Gastroesophageal sphincter (tissue), 3 donors: Measurements from ENCODE around the gene LMTK2.

Source experiments
- CTCF ChIP-seq, 4 experiments: fragments of 200-600 bp in 2 of 4; fragments of 450-650 bp in 2 of 4; sonication (generic) in 1 of 4; IDR thresholded peaks; one replicate each; pipeline ENCODE4 v1.5.1; 2017 to 2019; ENCODE audit warnings: antibody characterized with exemption in 4 of 4, mild to moderate bottlenecking in 2 of 4, moderate library complexity in 2 of 4
- POLR2A ChIP-seq, 2 donors: fragments of 450-650 bp; IDR thresholded peaks; one replicate each; pipeline ENCODE4 v1.6.1; 2017; ENCODE audit warnings: antibody characterized with exemption in 2 of 2, mild to moderate bottlenecking in 2 of 2, moderate library complexity in 1 of 2
- POLR2AphosphoS5 ChIP-seq: sonication (generic); formaldehyde crosslinking; IDR thresholded peaks from one replicate; pipeline ENCODE4 v1.6.1; 2017; ENCODE audit warnings: antibody characterized with exemption

- TF ChIP-seq POLR2AphosphoS5, result no peak
- no peak for TF ChIP-seq POLR2A (IDR thresholded peaks at IDR 0.05)
- no peak for TF ChIP-seq CTCF (IDR thresholded peaks at IDR 0.05)
These were observed 22.0 kb upstream of the LMTK2 start for GRCh38 chr7:98084631-98085030.
